AG09309 (cell line): Measurements from ENCODE around the gene HMSD.

Experiments
- DNase-seq: peaks from one replicate; pipeline ENCODE4 v3.0.0-alpha.2; 2010; ENCODE audit warnings: low read depth
- H3K4me3 ChIP-seq: 2 replicates; pipeline ENCODE4 v1.5.1; 2011; ENCODE audit warnings: mild to moderate bottlenecking, low read depth, low read length, moderate library complexity; ENCODE audit not compliant: control insufficient read depth
- TF ChIP-seq, protein P1 (sequence below): IDR thresholded peaks from 2 replicates; pipeline ENCODE4 v1.5.1; 2011; ENCODE audit warnings: mild to moderate bottlenecking, low read depth, low read length, inconsistent platforms; ENCODE audit not compliant: insufficient read depth, control insufficient read depth; ENCODE audit errors: missing control alignments

Gene HMSD

DNA sequence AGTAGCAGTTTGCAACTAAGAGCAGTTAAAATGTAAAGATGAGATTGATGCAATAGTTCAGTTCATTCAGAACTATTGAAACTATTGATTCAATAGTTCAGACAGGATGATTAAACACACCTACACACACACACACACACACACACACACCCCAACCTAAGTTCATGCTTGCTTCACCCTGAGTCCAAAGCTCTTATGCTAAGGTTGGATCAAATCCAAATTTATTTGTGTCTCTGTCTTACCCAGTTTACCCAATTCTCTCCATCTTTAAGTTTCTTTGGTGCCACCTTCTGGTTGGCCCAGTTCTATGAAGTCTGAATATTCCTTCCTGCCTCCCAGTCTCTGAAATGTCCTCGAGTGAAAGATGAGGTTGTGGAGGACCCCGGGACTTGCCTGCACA, 25.9 kb downstream of the HMSD start:
- TF ChIP-seq, protein P1, sequence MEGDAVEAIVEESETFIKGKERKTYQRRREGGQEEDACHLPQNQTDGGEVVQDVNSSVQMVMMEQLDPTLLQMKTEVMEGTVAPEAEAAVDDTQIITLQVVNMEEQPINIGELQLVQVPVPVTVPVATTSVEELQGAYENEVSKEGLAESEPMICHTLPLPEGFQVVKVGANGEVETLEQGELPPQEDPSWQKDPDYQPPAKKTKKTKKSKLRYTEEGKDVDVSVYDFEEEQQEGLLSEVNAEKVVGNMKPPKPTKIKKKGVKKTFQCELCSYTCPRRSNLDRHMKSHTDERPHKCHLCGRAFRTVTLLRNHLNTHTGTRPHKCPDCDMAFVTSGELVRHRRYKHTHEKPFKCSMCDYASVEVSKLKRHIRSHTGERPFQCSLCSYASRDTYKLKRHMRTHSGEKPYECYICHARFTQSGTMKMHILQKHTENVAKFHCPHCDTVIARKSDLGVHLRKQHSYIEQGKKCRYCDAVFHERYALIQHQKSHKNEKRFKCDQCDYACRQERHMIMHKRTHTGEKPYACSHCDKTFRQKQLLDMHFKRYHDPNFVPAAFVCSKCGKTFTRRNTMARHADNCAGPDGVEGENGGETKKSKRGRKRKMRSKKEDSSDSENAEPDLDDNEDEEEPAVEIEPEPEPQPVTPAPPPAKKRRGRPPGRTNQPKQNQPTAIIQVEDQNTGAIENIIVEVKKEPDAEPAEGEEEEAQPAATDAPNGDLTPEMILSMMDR, result peak; percentile 58
- no peak for DNase-seq
- H3K4me3 ChIP-seq, result no peak overlapping the region

DNA sequence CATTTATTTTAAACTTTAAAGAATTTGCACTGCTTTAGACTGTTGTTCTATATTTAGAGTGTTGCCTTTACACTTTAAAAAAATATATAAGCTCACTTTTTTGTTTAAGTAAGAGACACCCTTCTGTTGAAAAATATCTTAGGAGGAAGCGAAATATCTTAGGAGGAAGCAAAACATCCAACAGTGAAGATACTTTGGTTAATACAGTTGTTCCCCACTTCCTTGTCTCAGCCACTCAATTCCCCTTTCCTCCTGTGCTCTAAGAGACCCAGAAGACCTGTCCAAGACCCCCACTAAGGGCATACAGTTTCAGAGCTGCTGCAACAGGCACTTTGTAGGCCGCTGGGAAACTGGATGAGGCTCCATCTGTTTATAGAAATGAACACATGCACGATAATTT, 26.5 kb downstream of the HMSD start:
- TF ChIP-seq, protein P1, result no peak
- no peak for DNase-seq
- H3K4me3 ChIP-seq, result no peak overlapping the region

DNA sequence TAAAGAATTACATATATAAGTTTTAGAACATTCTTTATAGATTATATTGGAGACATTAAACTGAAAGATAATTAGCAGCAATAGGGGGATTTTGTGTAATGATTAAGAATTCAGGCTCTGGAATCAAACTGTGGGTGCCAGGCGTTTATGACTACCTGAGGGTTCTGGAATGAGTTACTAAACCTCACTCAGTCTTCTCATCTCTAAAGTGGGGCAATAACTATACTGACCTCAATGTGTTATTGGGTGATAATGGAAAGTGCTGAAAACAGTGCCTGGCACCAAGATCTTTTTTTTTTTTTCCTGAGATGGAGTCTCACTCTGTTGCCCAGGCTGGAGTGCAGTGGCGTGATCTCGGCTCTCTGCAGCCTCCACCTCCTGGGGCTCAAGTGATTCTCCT, 27.9 kb downstream of the HMSD start:
- DNase-seq, result no peak
- TF ChIP-seq, protein P1, result no peak
- no peak overlapping the region for H3K4me3 ChIP-seq

DNA sequence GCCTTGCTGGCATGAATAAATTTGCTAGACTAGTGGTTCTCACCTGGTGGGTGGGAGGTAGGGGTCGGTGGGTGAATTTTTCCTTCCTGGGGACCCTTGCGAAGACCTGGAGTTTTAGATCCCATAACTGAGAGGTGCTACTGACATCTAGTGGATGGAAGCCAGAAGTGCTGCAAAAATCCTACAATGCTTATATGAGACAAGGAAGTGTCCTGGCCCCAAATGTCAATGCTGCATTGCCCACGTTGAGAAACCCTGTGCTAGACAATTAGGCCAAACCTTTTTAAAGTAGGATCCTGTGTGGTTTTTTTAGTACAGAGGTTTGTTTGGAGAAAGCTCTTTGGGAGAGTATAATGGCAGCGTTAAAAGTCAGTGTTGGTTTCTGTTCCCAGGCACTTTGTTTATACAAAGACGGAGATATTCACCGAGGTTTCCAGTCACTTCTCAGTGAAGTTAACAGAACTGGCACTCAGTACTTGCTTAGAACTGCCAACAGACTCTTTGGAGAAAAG, 30.4 kb downstream of the HMSD start:
- no peak for DNase-seq
- TF ChIP-seq, protein P1, result peak; percentile 85
- peak overlapping the region; percentile 26 for H3K4me3 ChIP-seq

DNA sequence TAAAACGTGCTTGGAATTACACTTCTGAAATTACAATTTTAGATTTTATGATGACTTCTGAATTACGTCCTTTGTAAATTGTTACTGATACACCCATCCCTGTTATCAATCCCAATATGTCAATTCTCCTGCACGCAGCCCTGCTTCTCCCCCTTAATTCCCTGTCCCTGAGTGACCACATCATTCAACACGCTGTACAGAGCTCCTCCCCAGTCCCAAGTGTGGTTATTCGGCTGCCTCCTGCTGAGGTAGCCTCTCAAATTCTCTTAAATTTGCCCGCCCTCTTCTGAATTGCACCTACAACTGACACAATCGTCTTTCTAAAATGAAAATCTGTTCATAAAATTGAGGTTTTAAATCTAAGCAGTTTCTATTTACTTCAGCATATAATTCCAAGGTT, 30.9 kb downstream of the HMSD start:
- TF ChIP-seq, protein P1, result no peak
- H3K4me3 ChIP-seq, result peak overlapping the region; percentile 26
- no peak for DNase-seq

DNA sequence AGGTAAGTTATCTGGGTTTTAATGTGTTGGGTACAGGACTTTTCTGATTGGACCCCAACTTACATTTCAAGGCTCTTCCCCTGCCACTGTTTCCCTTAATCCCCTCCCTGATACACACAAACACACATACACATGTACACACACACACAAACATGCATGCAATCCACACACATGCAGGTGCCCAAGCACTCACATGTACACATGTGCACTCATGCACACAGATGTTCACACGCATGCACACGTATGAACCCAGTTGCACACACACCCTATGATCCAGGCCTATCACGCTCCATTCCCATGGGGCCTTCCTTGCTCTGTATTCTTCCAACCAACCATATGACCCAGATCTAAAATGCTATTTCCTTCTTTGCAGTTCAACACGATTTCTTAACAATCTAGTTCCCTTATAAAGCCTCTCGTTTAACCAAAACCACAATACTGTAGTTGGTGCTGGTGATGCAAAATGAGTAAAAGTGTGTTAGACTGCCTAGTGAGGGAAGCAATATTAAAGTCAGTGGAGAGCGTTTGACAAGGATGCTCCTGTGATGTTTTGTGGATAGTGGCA, 31.9 kb downstream of the HMSD start:
- TF ChIP-seq, protein P1, result no peak
- H3K4me3 ChIP-seq, result no peak overlapping the region
- no peak for DNase-seq
